Neural cell (in vitro differentiated cells): ENCODE data around the gene CYB5RL. TPM values are rescaled to one million over a fixed set of nuclear protein-coding genes. Genes with fewer than 3 reads are reported as not detected.

Source experiments
- H2AFZ ChIP-seq: fragments of 200-600, 300-800 bp; sonication (generic), shearing (Covaris generic); 2 replicates; pipeline ENCODE4 v1.6.0; 2014; ENCODE audit warnings: low read depth, mild to moderate bottlenecking, antibody characterized with exemption, low read length, moderate library complexity
- H3F3A ChIP-seq: fragments of 200-600 bp; shearing (Covaris generic); 2 replicates; pipeline ENCODE4 v1.6.1; 2016; ENCODE audit warnings: mild to moderate bottlenecking, moderate library complexity, mixed read lengths, antibody characterized with exemption, low read length; ENCODE audit not compliant: insufficient read depth, poor library complexity, severe bottlenecking
- H3K27ac ChIP-seq: fragments of 200-600, 300-800 bp; sonication (generic), shearing (Covaris generic); 2 replicates; pipeline ENCODE4 v1.5.1; 2014; ENCODE audit warnings: mild to moderate bottlenecking, low read length, moderate library complexity
- H3K27me3 ChIP-seq: fragments of 300-800, 200-600 bp; sonication (generic), shearing (Covaris generic); 2 replicates; pipeline ENCODE4 v1.6.0; 2014; ENCODE audit warnings: mild to moderate bottlenecking, low read depth, low read length, moderate library complexity; ENCODE audit not compliant: insufficient read depth
- H3K36me3 ChIP-seq: fragments of 300-800, 200-600 bp; sonication (generic), shearing (Covaris generic); 2 replicates; pipeline ENCODE4 v1.5.1; 2014; ENCODE audit warnings: mild to moderate bottlenecking, antibody characterized with exemption, low read length, moderate library complexity; ENCODE audit not compliant: insufficient read depth
- H3K4me2 ChIP-seq: fragments of 300-800, 200-600 bp; sonication (generic), shearing (Covaris generic); 2 replicates; pipeline ENCODE4 v1.6.0; 2014; ENCODE audit warnings: mild to moderate bottlenecking, low read length
- H3K4me3 ChIP-seq: fragments of 300-800, 200-600 bp; sonication (generic), shearing (Covaris generic); 2 replicates; pipeline ENCODE4 v1.5.1; 2014; ENCODE audit warnings: mild to moderate bottlenecking, low read length, moderate library complexity
- H3K79me2 ChIP-seq: fragments of 200-600 bp; shearing (Covaris generic); replicated peaks from 2 replicates; pipeline ENCODE4 v1.6.0; 2014; ENCODE audit warnings: mild to moderate bottlenecking, low read length, moderate library complexity; ENCODE audit not compliant: insufficient read depth
- H3K9ac ChIP-seq: fragments of 300-800, 200-600 bp; sonication (generic), shearing (Covaris generic); 2 replicates; pipeline ENCODE4 v1.6.1; 2016; ENCODE audit warnings: mild to moderate bottlenecking, low read length, mixed read lengths
- H3K9me2 ChIP-seq: fragments of 200-600 bp; shearing (Covaris generic); 2 replicates; pipeline ENCODE4 v1.6.1; 2016; ENCODE audit warnings: mild to moderate bottlenecking, low read length, mixed read lengths; ENCODE audit not compliant: insufficient read depth
- H3K9me3 ChIP-seq: fragments of 200-600, 300-800 bp; sonication (generic), shearing (Covaris generic); 2 replicates; pipeline ENCODE4 v1.6.1; 2016; ENCODE audit warnings: mild to moderate bottlenecking, mixed run types, low read length, moderate library complexity, mixed read lengths
- H4K20me1 ChIP-seq: fragments of 200-600 bp; shearing (Covaris generic); 2 replicates; pipeline ENCODE4 v1.6.1; 2016; ENCODE audit warnings: mild to moderate bottlenecking, mixed run types; ENCODE audit not compliant: insufficient read depth
- CTCF ChIP-seq: fragments of 450-650 bp; IDR thresholded peaks from 2 replicates; pipeline ENCODE4 v1.5.1; 2014; ENCODE audit warnings: antibody characterized with exemption, mild to moderate bottlenecking, moderate library complexity; ENCODE audit not compliant: poor library complexity, severe bottlenecking
- EP300 ChIP-seq: fragments of 450-650 bp; conservative IDR thresholded peaks from 2 replicates; pipeline ENCODE4 v1.6.1; 2014; ENCODE audit warnings: antibody characterized with exemption, mild to moderate bottlenecking, moderate library complexity; ENCODE audit not compliant: poor library complexity, severe bottlenecking
- EZH2 ChIP-seq: fragments of 200-600, 300-800 bp; shearing (Covaris generic), sonication (generic); IDR thresholded peaks from 2 replicates; pipeline ENCODE4 v1.6.1; 2014; ENCODE audit warnings: antibody characterized with exemption, low read length, borderline replicate concordance, mild to moderate bottlenecking; ENCODE audit not compliant: insufficient read depth, poor library complexity, severe bottlenecking
- MXI1 ChIP-seq: fragments of 450-650 bp; conservative IDR thresholded peaks from 2 replicates; pipeline ENCODE4 v1.6.1; 2014; ENCODE audit warnings: antibody characterized with exemption, mild to moderate bottlenecking; ENCODE audit not compliant: poor library complexity, severe bottlenecking
- POLR2AphosphoS5 ChIP-seq: IDR thresholded peaks from 2 replicates; pipeline ENCODE4 v1.6.1; 2012
- RAD21 ChIP-seq: fragments of 450-650 bp; conservative IDR thresholded peaks from 2 replicates; pipeline ENCODE4 v1.6.1; 2014; ENCODE audit warnings: antibody characterized with exemption, mild to moderate bottlenecking, moderate library complexity
- SMC3 ChIP-seq: fragments of 450-650 bp; conservative IDR thresholded peaks from 2 replicates; pipeline ENCODE4 v1.6.1; 2014; ENCODE audit warnings: antibody characterized with exemption, mild to moderate bottlenecking, moderate library complexity; ENCODE audit not compliant: poor library complexity
- TAF1 ChIP-seq: IDR thresholded peaks from 2 replicates; pipeline ENCODE4 v1.6.1; 2012; ENCODE audit warnings: low read depth
- polyA plus RNA-seq: library from polyadenylated mRNA; depleted of rRNA; stranded (reverse); fragments of >200 nt; gene quantifications from 2 replicates; pipeline ENCODE4 v1.2.3, GENCODE V29; 2014
- TF ChIP-seq, protein P1 (sequence below): IDR thresholded peaks from 2 replicates; pipeline ENCODE4 v1.6.1; 2012; ENCODE audit warnings: borderline replicate concordance

CYB5RL gene
- polyA plus RNA-seq, 1 donor from 2014 or later, result 1.6 TPM

DNA sequence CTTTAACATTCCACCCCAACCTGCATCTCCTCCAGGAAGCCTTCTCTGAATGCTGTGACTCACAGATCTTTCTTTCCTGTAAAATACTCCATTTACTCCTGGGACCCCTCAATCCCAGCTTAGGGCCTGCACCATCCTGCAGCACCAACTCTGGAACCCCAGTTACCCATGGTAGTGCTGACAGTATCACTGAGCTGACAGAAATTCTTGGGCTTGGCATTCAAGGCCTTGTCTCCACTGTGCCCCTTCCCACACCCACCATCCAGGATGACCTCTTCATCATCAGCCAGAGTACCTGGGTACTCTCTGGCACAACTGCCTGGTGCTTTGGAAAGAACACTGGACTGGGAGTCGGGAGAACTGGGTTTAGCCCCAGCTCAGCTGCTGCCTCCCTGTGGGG lies 8.3 kb downstream of the CYB5RL start:
- TF ChIP-seq EP300, result no peak
- TF ChIP-seq TAF1, result no peak
- no peak for TF ChIP-seq MXI1
- TF ChIP-seq SMC3, result no peak
- no peak for TF ChIP-seq EZH2
- TF ChIP-seq POLR2AphosphoS5, result no peak
- Histone ChIP-seq H3K9me2 (no peaks in the 10 kb centered on the region), H4K20me1 (no peaks in the 10 kb centered on the region), H3K27me3 (no peaks in the 10 kb centered on the region), H3K79me2 (no peaks in the 10 kb centered on the region), H3K9me3 (no peaks in the 10 kb centered on the region), H3K4me2 (no peak overlapping the region), H2AFZ (no peak overlapping the region), H3K9ac (no peak overlapping the region), H3F3A (no peaks in the 10 kb centered on the region), H3K27ac (no peak overlapping the region), H3K4me3 (no peak overlapping the region), H3K36me3 (no peaks in the 10 kb centered on the region)

GRCh38 chr1:54190526-54190925 lies 9.3 kb downstream of the CYB5RL start:
- Histone ChIP-seq H3K9me2 (no peaks in the 10 kb centered on the region), H3F3A (no peaks in the 10 kb centered on the region), H4K20me1 (no peaks in the 10 kb centered on the region), H3K36me3 (no peaks in the 10 kb centered on the region), H3K4me3 (no peak overlapping the region), H3K27ac (no peak overlapping the region), H3K9me3 (no peaks in the 10 kb centered on the region), H2AFZ (no peak overlapping the region), H3K9ac (no peak overlapping the region), H3K4me2 (no peak overlapping the region), H3K27me3 (no peaks in the 10 kb centered on the region), H3K79me2 (no peaks in the 10 kb centered on the region)
- TF ChIP-seq TAF1 (no peak), POLR2AphosphoS5 (no peak), SMC3 (no peak), EZH2 (no peak)
- TF ChIP-seq, protein P1, sequence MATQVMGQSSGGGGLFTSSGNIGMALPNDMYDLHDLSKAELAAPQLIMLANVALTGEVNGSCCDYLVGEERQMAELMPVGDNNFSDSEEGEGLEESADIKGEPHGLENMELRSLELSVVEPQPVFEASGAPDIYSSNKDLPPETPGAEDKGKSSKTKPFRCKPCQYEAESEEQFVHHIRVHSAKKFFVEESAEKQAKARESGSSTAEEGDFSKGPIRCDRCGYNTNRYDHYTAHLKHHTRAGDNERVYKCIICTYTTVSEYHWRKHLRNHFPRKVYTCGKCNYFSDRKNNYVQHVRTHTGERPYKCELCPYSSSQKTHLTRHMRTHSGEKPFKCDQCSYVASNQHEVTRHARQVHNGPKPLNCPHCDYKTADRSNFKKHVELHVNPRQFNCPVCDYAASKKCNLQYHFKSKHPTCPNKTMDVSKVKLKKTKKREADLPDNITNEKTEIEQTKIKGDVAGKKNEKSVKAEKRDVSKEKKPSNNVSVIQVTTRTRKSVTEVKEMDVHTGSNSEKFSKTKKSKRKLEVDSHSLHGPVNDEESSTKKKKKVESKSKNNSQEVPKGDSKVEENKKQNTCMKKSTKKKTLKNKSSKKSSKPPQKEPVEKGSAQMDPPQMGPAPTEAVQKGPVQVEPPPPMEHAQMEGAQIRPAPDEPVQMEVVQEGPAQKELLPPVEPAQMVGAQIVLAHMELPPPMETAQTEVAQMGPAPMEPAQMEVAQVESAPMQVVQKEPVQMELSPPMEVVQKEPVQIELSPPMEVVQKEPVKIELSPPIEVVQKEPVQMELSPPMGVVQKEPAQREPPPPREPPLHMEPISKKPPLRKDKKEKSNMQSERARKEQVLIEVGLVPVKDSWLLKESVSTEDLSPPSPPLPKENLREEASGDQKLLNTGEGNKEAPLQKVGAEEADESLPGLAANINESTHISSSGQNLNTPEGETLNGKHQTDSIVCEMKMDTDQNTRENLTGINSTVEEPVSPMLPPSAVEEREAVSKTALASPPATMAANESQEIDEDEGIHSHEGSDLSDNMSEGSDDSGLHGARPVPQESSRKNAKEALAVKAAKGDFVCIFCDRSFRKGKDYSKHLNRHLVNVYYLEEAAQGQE, result no peak

- Histone ChIP-seq H3F3A (no peaks in the 10 kb centered on the region), H2AFZ (no peak overlapping the region), H4K20me1 (no peaks in the 10 kb centered on the region), H3K36me3 (no peaks in the 10 kb centered on the region), H3K9me3 (no peaks in the 10 kb centered on the region), H3K27ac (no peak overlapping the region), H3K4me2 (no peak overlapping the region), H3K27me3 (no peaks in the 10 kb centered on the region), H3K9me2 (no peaks in the 10 kb centered on the region), H3K9ac (no peak overlapping the region), H3K4me3 (no peak overlapping the region), H3K79me2 (no peaks in the 10 kb centered on the region)
- TF ChIP-seq, protein P1, result no peak
- no peak for TF ChIP-seq RAD21
- TF ChIP-seq EZH2, result no peak
- no peak for TF ChIP-seq SMC3
- TF ChIP-seq POLR2AphosphoS5, result no peak
- no peak for TF ChIP-seq MXI1
- TF ChIP-seq EP300, result no peak
- no peak for TF ChIP-seq TAF1
- no peak for TF ChIP-seq CTCF
Measured at GRCh38 chr1:54188291-54188690, 11.5 kb downstream of the CYB5RL start.
